ENCODE results near the gene EFCAB11.

DNA sequence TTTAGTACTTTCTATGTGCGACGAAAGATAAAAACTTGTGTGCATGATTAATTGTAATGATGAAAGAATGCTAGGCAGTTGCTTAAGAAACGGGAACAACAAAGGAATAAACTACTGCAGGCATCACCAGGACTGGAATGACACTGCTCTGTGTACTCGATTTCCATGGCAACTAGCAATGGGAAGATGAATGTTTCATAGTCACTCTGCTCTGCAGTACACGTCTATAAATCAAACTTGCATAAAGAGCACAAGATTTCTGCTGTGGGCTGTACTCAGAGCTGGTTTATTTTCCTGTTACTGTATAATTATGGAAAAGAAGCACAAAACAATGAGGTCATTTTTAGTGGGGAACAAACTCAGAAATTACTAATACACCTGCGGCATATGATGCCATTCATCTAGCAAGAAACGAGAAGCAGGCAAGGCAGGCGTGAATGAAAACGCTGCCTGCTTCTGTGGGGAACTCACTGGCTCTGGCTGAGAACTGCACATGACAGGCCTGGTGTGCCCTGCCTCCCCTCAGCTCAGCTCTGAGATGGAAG is 41.8 kb downstream of the EFCAB11 start:
- TF ChIP-seq, protein P1, sequence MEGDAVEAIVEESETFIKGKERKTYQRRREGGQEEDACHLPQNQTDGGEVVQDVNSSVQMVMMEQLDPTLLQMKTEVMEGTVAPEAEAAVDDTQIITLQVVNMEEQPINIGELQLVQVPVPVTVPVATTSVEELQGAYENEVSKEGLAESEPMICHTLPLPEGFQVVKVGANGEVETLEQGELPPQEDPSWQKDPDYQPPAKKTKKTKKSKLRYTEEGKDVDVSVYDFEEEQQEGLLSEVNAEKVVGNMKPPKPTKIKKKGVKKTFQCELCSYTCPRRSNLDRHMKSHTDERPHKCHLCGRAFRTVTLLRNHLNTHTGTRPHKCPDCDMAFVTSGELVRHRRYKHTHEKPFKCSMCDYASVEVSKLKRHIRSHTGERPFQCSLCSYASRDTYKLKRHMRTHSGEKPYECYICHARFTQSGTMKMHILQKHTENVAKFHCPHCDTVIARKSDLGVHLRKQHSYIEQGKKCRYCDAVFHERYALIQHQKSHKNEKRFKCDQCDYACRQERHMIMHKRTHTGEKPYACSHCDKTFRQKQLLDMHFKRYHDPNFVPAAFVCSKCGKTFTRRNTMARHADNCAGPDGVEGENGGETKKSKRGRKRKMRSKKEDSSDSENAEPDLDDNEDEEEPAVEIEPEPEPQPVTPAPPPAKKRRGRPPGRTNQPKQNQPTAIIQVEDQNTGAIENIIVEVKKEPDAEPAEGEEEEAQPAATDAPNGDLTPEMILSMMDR (IDR thresholded peaks at IDR 0.05): no peak
- no peak for TF ChIP-seq EZH2 (IDR thresholded peaks at IDR 0.05; ENCODE audit: borderline replicate concordance, insufficient read depth, low read depth, low read length, poor library complexity, severe bottlenecking)

All from B cell (primary cell).